GM12801 (cell line): ENCODE data around the gene OPN4.

Experiments used
- TF ChIP-seq, protein P1 (sequence below): IDR thresholded peaks from one replicate; pipeline ENCODE4 v1.5.1; 2011; ENCODE audit warnings: control low read depth; ENCODE audit not compliant: insufficient read length; ENCODE audit errors: extremely low read depth

The OPN4 gene

DNA sequence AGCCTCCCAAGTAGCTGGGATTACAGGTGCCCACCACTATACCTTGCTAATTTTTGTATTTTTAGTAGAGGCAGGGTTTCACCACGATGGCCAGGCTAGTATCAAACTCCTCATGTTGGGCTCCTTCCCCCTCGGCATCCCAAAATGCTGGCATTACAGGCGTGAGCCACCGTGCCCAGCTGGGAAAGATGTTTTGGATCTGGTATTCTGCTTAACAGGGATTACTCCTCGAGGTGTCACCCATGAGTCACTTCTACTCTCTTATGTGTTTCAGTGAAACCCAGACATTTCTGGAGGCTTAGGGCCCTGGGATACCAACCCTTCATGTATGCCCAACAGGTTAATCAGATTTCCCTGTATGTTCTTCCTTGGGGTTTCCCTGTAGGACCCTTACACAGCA is 11.8 kb upstream of the OPN4 start:
- TF ChIP-seq, protein P1, sequence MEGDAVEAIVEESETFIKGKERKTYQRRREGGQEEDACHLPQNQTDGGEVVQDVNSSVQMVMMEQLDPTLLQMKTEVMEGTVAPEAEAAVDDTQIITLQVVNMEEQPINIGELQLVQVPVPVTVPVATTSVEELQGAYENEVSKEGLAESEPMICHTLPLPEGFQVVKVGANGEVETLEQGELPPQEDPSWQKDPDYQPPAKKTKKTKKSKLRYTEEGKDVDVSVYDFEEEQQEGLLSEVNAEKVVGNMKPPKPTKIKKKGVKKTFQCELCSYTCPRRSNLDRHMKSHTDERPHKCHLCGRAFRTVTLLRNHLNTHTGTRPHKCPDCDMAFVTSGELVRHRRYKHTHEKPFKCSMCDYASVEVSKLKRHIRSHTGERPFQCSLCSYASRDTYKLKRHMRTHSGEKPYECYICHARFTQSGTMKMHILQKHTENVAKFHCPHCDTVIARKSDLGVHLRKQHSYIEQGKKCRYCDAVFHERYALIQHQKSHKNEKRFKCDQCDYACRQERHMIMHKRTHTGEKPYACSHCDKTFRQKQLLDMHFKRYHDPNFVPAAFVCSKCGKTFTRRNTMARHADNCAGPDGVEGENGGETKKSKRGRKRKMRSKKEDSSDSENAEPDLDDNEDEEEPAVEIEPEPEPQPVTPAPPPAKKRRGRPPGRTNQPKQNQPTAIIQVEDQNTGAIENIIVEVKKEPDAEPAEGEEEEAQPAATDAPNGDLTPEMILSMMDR: no peak

GRCh38 chr10:86644152-86644793 is 10.1 kb upstream of the OPN4 start:
- TF ChIP-seq, protein P1: no peak

DNA sequence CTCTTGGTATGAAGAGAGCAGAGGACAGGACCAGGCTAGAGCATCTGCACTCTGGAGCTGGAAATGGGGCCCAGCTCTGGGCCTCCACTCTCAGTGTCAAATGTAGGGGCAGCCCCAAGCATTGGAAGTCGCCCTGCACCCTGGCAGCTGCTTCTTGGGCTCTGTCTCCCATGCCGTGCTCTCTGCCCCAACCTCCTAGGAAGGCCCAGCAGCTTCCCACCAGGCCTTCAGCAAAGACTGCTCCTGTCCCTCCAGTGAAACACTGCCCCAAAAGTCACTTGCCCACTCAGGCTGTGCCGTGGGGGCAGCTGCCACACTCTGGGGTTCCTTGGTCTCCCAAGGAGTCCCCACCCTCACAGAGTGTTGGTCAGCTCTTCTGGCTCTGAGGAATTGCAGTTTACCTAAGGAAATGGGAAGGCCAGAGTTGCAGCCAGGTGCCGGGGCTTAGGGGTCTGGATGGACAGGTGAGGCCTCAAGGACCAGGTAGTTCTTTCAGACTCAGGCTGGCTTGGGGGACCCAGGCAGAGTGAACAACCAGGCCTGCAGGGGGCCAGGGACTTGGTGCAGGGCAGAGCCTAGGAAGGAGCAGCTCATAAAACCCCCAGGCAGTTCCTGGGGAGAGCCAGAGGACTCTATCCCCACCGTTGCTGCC is 9.4 kb upstream of the OPN4 start:
- TF ChIP-seq, protein P1: no peak

DNA sequence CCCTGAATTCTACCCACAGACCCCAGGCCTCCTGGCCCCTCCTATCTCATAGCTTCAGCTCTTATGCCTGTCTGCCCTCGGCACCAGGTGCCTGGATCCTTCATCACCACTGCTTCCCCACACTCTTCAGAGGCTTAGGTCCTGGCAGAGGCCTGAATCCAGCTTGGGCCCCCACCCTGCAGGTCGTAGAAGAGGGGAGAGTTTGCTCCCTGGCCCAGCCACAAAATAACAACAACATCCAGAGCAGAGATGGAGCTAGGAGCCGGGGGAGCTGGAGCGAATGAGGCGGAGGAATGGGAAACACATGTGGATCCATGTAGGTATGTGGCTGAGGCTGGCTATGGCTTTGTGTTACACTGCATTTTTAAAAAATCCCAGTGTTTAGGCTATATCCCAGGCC is 7.8 kb upstream of the OPN4 start:
- TF ChIP-seq, protein P1: no peak

DNA sequence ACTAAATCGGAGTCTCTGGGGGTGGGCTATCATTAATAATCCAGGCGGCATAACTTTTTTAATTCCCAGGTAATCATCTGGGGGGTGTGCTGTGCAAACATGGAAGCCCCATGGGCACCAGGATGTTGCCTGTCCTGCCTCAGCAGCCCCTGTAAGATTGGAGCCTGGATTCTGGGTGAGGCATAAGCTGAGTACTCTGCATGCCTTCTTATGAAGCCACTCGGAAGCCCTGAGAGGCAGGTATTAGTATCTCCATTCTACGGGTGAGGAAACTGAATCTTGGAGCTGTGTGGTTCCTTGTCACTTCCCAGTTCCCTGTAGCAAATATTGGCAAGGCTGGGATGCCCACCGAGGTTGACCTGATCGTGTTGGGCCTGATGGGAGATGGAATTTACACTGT is 7.4 kb upstream of the OPN4 start:
- TF ChIP-seq, protein P1: no peak

GRCh38 chr10:86647773-86648703 is 6.3 kb upstream of the OPN4 start:
- TF ChIP-seq, protein P1: no peak

DNA sequence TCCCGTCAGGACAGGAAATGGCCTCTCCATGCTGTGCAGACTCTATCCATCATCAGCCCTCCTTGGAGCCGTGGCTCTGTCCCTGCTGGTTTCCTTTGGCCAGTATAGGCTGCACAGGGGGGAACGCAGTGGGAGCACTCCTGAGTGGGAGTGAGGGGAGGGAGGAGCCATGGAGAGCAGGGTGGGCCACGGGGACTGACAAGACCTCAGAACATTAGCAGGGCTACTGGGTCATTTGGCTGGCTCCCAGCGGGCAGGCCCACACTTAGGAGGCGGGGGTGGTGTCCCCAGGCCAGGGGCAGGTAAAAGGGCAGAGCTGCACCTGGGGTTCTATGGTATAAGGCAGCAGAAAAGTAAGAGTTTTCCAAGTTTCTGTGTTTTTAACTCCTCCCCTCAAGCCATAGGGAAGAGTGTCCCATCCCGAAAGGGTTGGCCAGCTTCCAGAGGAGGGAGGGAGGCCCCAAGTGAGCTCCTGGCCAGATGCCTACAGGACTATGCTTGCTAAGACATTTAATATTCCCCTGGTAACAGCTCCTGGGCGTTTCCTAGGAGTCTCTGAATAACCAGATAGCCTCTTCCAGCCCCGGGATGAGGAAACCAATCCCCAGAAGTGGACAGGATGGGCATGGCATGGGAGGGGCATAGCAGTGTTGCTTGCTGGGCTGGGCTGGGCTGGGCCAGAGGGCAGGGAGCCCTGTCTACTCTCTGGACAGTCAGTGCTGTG is 5.5 kb upstream of the OPN4 start:
- TF ChIP-seq, protein P1: no peak
